Kidney (tissue), 14 donors: ENCODE data around the gene INTS1. TPM values are rescaled to one million over a fixed set of nuclear protein-coding genes. Genes with fewer than 3 reads are reported as not detected.

Experiments used
- DNase-seq, 5 donors: peaks; one replicate each; pipeline ENCODE4 v3.0.0-alpha.2; 2013 to 2020
- FAIRE-seq: peaks from 2 replicates; lab custom pipeline; 2012; peaks lifted over from hg19 to GRCh38; lab: Jason Lieb, UNC
- H3K27ac ChIP-seq, 2 donors: one replicate each; pipeline ENCODE4 v1.7.0; 2013; ENCODE audit warnings: low read depth in 2 of 2, low read length in 2 of 2, inconsistent platforms in 1 of 2
- H3K27me3 ChIP-seq: one replicate; pipeline ENCODE4 v1.7.1; 2013; ENCODE audit warnings: low read length, inconsistent platforms; ENCODE audit not compliant: control insufficient read depth, insufficient read depth
- H3K36me3 ChIP-seq, 3 donors: one replicate each; pipeline versions ENCODE4 v1.7.0 to v1.7.1; 2013; ENCODE audit warnings: low read length in 3 of 3, control low read depth in 1 of 3, inconsistent platforms in 1 of 3; ENCODE audit not compliant: insufficient read depth in 3 of 3, control insufficient read depth in 2 of 3
- H3K4me1 ChIP-seq, 3 donors: one replicate each; pipeline versions ENCODE4 v1.7.0 to v1.7.1; 2013; ENCODE audit warnings: low read length in 3 of 3, inconsistent platforms in 1 of 3, low read depth in 1 of 3; ENCODE audit not compliant: control insufficient read depth in 2 of 3, insufficient read depth in 2 of 3
- H3K4me3 ChIP-seq, 3 donors: one replicate each; pipeline versions ENCODE4 v1.7.0 to v1.8.1; 2013; ENCODE audit warnings: low read length in 3 of 3, control low read depth in 1 of 3, inconsistent platforms in 1 of 3
- H3K9ac ChIP-seq, 3 donors: one replicate each; pipeline versions ENCODE4 v1.7.0 to v1.7.1; 2013; ENCODE audit warnings: low read length in 3 of 3, control low read depth in 1 of 3, inconsistent platforms in 1 of 3
- H3K9me3 ChIP-seq, 3 donors: one replicate each; pipeline versions ENCODE4 v1.7.0 to v1.7.1; 2013; ENCODE audit warnings: low read length in 3 of 3, control low read depth in 1 of 3, inconsistent platforms in 1 of 3; ENCODE audit not compliant: control insufficient read depth in 2 of 3, insufficient read depth in 1 of 3
- intact Hi-C: fragments of 100-400 bp; cut with DNase I; formaldehyde crosslinking; loops from one replicate; pipeline ENCODE4 v1.11.1; 2022
- polyA plus RNA-seq: library from polyadenylated mRNA; stranded (reverse); fragments of 350-450 nt; fragmentation: Illumina TruSeq; extraction: RNeasy Lipid Tissue Mini Kit (QIAGEN cat#74804); gene quantifications from one replicate; pipeline ENCODE4 v1.2.3, GENCODE V29; 2014; ENCODE audit warnings: low read depth, low replicate concordance; ENCODE audit not compliant: insufficient read depth
- total RNA-seq: library from RNA; stranded (reverse); fragmentation: NEBNext Ultra II Directional; extraction: Animal tissue kit (Norgen Biotek cat#: 25700); gene quantifications from one replicate; pipeline ENCODE4 v1.2.1, GENCODE V29; 2021
- TF ChIP-seq, protein P1 (sequence below): IDR thresholded peaks from 3 replicates; pipeline ENCODE4 v1.5.1; 2012; ENCODE audit warnings: mild to moderate bottlenecking, moderate library complexity, borderline replicate concordance; ENCODE audit not compliant: insufficient read depth; ENCODE audit errors: extremely low read depth
- donor health status: control.
- donor health status: control.
- donor health status: control.
- donor health status: control.
- donor health status: control.
- donor health status: DM: yes; HTN: yes; CAD: no.
- donor health status: Normal renal cell carcinoma (clear cell type).

The INTS1 gene
- total and polyA plus RNA-seq, 2 donors from 2014 or later, result 62.8 to 91.3 TPM

DNA sequence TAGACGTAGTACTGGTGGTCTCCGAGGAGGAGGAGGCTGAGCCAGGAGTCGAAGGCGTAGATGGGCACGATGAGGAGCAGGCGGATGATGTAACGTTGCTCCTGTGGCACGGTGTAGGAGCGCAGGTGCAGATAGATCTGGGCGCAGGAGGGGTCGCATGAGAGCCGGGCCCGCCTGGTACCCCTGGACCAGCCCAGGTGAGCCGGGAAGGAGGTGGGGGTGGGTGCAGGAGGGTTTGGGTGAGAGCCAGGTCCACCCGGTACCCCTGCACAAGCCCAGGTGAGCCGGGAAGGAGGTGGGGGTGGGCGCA, 46.6 kb upstream of the INTS1 start:
- DNase-seq (peak in 2 of 5 donors; percentile 39 to 67), FAIRE-seq (no peak)

DNA sequence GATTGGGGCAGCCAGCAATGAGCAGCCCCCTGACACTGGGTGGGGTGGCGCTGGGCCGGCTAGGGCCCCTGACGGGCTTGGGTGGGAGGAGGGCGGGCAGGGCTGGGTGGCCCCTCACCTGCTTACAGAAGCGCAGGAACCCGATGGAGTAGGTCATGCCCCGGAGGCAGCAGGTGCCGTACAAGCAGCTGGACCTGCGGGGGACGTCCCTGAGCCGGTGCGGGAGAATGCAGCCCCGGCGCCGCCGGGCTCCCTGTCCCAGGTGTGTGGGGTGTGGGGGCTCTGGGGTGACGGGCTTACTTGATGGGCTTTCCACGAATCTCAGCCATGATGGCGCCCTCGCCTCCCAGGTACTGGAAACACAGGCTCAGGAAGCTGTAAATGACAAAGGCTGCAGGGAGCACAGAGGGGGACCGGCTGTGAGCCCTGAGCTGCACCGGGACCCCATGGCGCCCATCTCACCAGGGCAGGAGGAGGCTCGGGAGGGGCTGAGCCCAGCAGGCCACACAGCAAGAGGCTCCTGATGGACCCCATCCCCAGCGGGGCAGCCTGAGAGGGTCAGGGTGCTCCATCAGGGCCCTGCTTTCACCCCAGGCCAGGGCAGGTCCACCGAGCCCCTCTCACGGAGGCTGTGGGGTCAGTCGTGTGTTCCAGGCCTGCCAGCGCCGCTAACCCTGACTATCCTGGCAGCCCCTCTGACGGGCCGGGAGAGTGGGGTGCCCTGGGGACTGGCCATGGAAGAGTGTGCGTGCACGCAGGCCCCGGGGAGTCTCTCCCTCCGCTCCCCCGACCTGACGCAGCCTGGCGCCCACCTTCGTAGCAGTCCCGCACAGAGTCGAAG, 46.0 kb upstream of the INTS1 start:
- no peak overlapping the region for H3K9ac ChIP-seq
- intact Hi-C loops, result no loop called here

More for the DNA sequence above, 46.6 kb upstream of the INTS1 start:
- intact Hi-C loops, result no loop called here
- H3K4me3 ChIP-seq, result no peak overlapping the region
- TF ChIP-seq, protein P1, sequence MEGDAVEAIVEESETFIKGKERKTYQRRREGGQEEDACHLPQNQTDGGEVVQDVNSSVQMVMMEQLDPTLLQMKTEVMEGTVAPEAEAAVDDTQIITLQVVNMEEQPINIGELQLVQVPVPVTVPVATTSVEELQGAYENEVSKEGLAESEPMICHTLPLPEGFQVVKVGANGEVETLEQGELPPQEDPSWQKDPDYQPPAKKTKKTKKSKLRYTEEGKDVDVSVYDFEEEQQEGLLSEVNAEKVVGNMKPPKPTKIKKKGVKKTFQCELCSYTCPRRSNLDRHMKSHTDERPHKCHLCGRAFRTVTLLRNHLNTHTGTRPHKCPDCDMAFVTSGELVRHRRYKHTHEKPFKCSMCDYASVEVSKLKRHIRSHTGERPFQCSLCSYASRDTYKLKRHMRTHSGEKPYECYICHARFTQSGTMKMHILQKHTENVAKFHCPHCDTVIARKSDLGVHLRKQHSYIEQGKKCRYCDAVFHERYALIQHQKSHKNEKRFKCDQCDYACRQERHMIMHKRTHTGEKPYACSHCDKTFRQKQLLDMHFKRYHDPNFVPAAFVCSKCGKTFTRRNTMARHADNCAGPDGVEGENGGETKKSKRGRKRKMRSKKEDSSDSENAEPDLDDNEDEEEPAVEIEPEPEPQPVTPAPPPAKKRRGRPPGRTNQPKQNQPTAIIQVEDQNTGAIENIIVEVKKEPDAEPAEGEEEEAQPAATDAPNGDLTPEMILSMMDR, result no peak
- no peaks in the 10 kb centered on the region for H3K27me3 ChIP-seq
- H3K9me3 ChIP-seq, result no peaks in the 10 kb centered on the region
- peaks cover 0 to 3% (median 0%) of the 10 kb centered on the region in 3 donors for H3K36me3 ChIP-seq
- no peak overlapping the region for H3K27ac ChIP-seq
- peaks cover 0 to 9% (median 3%) of the 10 kb centered on the region in 3 donors for H3K4me1 ChIP-seq
- H3K9ac ChIP-seq, result no peak overlapping the region

DNA sequence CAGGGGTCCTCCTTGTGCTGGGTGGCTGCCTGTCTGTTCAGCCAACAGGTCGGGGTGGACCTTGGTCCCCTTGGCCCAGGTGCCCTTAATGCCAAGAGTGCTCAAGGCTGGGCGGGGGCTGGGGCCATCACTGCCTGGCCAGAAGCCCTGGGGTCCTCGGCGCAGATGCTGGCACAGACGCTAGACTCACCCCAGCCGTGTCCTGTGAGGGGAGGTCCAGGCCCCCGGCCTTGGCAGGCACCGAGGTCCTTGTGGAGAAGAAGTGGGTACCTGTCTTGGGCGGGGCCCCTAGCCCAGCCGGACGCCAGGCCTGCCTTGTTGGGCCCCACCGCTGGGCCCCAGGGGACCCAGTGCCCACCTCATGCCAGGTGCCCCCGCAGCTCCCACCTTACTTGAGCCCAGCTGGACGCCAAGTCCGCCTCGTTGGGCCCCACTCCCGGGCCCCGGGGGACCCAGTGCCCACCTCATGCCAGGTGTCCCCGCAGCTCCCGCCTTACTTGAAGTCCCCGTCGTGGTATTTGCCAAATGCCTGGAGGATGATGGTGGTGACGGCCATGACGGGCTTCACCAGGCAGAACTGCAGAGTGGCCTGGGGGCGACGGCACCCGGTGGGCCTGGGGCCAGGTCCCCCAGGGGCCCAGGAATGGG, 45.3 kb upstream of the INTS1 start:
- peak in 2 of 5 donors; percentile 47 to 72 for DNase-seq
- no peaks in the 10 kb centered on the region for H3K9me3 ChIP-seq
- no peaks in the 10 kb centered on the region for H3K4me1 ChIP-seq
- TF ChIP-seq, protein P1, result no peak
- H3K27ac ChIP-seq, result no peak overlapping the region
- H3K36me3 ChIP-seq, result peaks cover 0 to 3% (median 0%) of the 10 kb centered on the region in 3 donors
- H3K4me3 ChIP-seq, result no peak overlapping the region
- intact Hi-C loops, result no loop called here
- no peak for FAIRE-seq
- no peak overlapping the region for H3K9ac ChIP-seq
- no peaks in the 10 kb centered on the region for H3K27me3 ChIP-seq

More for the DNA sequence above, 46.0 kb upstream of the INTS1 start:
- Histone ChIP-seq H3K27ac (no peak overlapping the region), H3K4me3 (no peak overlapping the region), H3K27me3 (no peaks in the 10 kb centered on the region), H3K9me3 (no peaks in the 10 kb centered on the region), H3K4me1 (peaks cover 0 to 3% (median 0%) of the 10 kb centered on the region in 3 donors), H3K36me3 (peaks cover 0 to 3% (median 0%) of the 10 kb centered on the region in 3 donors)
- DNase-seq, result peak in 2 of 5 donors; percentile 60 to 69
- no peak for FAIRE-seq
- TF ChIP-seq, protein P1, result no peak
